GM12891 (cell line): ENCODE results near the gene CATSPERZ.

Experiments used
- POLR2A ChIP-seq: IDR thresholded peaks from 2 replicates; pipeline ENCODE4 v1.6.1; 2011; ENCODE audit warnings: low read depth, low read length, control low read depth
- SPI1 ChIP-seq: IDR thresholded peaks from 2 replicates; pipeline ENCODE4 v1.6.1; 2011; ENCODE audit warnings: low read depth, low read length, control low read depth
- TAF1 ChIP-seq: IDR thresholded peaks from 2 replicates; pipeline ENCODE4 v1.6.1; 2011; ENCODE audit warnings: low read depth, low read length, control low read depth

DNA sequence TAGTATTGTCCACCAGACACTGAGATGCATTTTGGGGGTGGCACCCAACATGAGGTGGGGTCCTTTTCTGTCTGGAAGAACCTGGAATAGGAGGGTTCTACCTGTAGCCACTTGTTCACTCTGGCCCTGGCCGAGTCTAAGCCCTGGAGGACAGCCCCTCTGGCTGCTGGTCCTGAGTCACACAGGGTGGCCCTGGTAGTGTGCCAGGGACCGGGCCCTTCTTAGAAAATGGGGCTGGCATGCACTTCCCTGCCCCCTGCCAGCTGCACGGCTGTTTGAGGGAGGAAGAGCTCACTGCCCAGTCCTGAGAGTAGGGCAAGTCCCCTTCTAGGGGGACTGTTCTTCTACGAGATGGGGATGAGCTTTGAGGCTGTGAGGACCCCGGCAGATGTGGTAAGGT, 46.7 kb upstream of the CATSPERZ start:
- TF ChIP-seq TAF1 (no peak), POLR2A (no peak), SPI1 (no peak)
